GM12872 (cell line): ENCODE measurements around the gene RNF8.

Experiments used
- TF ChIP-seq, protein P1 (sequence below): IDR thresholded peaks from 3 replicates; pipeline ENCODE4 v1.5.1; 2011; ENCODE audit warnings: low read depth, mild to moderate bottlenecking, low read length, moderate library complexity; ENCODE audit not compliant: insufficient read depth

Gene RNF8

DNA sequence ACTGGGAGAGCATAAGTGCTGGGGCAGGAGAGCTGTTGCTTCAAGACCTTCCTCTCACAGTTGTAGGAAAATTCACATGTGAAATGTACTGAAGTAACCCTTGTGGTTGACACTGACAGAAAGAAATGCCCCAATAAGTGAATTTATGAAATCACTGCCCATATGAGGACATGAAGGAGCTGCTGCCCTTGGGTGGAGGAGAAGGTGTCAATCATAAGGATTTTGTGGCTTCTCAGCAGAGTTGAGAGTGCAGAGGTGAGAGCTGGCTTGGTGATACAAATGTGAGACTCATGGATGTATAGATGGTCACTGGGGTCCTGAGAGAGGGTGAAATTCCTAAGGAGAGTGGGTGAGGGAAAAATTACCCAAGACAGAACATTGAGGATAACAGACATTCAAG lies 45.3 kb downstream of the RNF8 start:
- TF ChIP-seq, protein P1, sequence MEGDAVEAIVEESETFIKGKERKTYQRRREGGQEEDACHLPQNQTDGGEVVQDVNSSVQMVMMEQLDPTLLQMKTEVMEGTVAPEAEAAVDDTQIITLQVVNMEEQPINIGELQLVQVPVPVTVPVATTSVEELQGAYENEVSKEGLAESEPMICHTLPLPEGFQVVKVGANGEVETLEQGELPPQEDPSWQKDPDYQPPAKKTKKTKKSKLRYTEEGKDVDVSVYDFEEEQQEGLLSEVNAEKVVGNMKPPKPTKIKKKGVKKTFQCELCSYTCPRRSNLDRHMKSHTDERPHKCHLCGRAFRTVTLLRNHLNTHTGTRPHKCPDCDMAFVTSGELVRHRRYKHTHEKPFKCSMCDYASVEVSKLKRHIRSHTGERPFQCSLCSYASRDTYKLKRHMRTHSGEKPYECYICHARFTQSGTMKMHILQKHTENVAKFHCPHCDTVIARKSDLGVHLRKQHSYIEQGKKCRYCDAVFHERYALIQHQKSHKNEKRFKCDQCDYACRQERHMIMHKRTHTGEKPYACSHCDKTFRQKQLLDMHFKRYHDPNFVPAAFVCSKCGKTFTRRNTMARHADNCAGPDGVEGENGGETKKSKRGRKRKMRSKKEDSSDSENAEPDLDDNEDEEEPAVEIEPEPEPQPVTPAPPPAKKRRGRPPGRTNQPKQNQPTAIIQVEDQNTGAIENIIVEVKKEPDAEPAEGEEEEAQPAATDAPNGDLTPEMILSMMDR: no peak

DNA sequence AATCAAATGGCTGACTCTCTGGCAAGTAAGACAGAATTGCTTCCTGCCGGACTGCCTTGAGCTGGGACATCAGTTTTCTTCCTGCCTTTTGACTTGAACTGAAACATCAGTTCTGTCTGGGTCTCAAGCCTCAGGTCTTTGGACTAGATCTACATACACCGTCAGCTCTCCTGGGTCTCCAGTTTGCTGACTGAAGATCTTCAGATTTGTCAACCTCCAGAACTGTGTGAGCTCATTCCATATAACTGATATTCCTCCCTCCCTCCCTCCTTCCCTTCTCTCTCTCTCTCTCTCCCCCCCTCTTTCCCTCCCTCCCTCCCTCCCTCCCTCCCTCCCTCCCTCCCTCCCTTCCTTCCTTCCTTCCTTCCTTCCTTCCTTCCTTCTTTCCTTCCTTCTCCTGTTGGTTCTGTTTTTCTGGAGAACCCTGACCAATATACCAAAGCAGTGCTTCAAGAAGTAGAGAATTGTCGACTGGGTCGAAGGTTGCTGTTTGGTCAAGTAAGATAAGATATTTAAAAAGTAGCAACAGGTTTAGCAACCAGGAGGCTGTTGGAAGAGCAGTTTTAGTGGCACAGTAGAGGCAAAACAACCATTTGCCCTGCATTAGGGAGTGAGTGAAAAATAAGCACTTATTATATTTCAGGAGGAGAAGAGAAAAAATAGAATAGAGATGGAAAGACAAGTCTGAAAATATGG lies 46.2 kb downstream of the RNF8 start:
- TF ChIP-seq, protein P1: no peak

DNA sequence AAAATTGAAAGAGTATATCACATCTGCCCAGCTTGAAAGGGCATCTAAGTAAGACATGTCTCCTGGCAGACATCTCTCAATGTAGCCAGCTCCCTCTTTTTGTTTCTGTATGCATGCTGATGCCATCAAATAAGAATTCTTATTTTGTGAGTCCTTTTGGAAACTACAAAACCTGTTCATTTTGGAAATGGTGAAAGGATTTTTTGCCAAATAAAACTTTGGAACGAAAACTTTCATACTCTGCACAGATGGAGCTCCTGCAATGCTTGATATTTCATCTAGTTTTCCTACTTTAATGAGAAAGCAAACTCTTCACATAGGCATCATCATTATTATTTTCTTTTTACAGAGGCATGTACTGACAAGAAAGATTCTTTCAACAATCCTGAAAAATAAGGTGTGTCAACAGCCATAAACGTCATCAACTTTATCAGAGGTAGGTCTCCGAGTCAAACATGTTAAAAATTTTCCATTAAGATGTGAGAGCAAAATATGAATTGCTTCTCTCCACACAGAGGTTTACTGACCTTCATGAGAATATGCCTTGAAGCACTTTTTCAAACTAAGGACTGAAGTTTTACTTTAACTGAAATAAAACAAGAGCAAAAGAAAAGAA lies 53.1 kb downstream of the RNF8 start:
- TF ChIP-seq, protein P1: no peak

DNA sequence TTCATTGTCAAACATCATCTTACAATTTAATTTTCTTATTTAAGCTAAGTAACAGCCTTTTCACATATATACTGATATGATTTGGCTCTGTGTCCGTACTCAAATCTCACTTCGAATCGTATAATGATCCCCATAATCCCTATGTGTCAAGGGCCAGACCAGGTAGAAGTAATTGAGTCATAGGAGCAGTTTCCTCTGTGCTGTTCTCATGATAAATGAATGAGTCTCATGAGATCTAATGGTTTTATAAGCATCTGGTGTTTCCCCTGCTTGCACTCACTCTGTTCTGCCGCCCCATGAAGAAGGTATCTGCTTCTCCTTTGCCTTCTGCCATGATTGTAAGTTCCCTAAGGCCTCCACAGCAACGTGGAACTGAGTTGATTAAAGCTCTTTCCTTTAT lies 54.2 kb downstream of the RNF8 start:
- TF ChIP-seq, protein P1: no peak

DNA sequence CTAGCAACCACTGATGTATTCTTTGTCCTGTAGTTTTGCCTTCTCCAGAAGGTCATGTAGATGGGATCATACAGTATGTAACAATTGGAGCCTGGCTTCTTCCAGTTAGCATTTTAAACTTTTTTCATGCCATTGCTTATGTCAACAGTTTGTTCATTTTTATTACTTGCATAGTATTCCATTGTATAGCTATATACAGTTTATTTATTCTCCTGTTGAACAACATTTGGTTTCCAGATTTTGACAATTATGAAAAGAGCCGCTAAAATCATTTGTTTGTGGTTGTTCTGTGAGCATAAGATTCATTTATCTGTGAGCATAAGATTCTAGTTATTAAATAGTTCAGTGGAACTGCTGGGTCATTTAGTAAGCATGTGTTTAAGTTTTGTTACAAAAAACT lies 55.7 kb downstream of the RNF8 start:
- TF ChIP-seq, protein P1: no peak

DNA sequence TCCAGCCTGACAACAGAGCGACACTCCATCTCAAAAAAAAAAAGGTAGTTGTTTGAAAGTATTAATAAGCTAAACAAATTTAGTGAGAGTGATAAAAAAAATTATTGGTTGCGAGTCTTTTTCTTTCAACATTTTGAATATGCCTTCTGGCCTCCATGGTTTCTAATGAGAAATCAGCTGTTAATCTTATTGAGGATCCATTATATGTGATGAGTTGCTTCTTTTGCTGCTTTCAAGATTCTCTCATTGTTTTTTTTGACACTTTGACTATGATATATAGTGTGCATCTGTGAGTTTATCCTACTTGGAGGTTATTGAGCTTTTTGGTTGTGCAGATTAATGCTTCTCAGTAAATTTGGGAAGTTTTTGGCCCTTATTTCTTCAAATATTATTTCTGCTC lies 63.6 kb downstream of the RNF8 start:
- TF ChIP-seq, protein P1: no peak

DNA sequence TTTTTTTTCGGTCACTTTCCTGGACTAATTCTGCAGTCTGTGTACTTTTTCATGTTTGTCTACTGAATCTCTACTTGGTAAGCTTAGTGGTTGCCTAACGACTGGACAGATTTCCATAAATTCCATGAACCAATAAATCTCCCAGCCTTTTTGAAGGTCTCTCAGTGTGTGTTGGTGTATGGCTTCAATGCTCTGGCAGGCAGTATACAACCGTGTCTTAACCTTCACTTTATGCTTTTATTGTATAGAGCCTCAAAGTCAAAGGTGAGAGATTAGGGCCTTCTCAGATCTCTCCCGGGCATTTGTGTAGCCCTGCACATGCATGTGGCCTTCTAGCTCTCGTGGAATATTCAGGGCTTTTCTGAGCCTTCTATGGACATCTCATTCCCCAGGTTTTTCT lies 64.9 kb downstream of the RNF8 start:
- TF ChIP-seq, protein P1: no peak
